ENCODE measurements around the gene CALML4.

The CALML4 gene

DNA sequence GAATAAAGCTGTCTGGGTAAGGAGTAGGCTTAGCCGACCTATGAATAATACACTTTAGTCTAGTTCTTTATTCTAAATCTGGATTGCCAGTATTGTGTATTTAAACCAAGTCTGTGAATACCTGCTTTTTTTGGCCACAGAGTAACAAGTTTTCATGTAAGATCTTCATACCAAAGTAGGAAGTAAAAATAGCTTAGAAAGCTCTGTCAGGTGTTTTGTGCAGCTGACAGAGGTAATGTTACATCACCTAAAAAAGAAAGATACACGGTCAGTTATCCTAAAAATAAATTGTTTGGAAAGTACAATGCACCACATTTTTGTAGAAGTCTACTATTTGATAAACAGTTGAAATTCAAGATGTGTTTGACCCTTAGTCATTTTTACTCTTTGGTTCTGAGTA, 16.5 kb downstream of the CALML4 start:
- no peak overlapping the region for H3K4me3 ChIP-seq (ENCODE audit: low read depth, low read length)
- no peak for DNase-seq (ENCODE audit: low read depth)
- TF ChIP-seq, protein P1, sequence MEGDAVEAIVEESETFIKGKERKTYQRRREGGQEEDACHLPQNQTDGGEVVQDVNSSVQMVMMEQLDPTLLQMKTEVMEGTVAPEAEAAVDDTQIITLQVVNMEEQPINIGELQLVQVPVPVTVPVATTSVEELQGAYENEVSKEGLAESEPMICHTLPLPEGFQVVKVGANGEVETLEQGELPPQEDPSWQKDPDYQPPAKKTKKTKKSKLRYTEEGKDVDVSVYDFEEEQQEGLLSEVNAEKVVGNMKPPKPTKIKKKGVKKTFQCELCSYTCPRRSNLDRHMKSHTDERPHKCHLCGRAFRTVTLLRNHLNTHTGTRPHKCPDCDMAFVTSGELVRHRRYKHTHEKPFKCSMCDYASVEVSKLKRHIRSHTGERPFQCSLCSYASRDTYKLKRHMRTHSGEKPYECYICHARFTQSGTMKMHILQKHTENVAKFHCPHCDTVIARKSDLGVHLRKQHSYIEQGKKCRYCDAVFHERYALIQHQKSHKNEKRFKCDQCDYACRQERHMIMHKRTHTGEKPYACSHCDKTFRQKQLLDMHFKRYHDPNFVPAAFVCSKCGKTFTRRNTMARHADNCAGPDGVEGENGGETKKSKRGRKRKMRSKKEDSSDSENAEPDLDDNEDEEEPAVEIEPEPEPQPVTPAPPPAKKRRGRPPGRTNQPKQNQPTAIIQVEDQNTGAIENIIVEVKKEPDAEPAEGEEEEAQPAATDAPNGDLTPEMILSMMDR (IDR thresholded peaks at IDR 0.05; ENCODE audit: insufficient read depth, low read depth, low read length, missing control alignments), result no peak

DNA sequence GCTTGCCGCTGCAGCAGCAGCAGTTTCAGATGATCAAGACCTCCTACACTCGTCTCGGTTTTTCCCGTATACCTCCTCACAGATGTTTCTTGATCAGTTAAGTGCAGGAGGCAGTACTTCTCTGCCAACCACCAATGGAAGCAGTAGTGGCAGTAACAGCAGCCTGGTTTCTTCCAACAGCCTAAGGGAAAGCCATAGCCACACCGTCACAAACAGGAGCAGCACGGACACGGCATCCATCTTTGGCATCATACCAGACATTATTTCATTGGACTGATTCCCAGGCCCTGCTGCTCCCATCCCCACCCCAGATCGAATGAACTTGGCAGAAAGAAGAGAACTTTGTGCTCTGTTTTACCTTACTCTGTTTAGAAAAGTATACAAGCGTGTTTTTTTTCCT, 17.6 kb downstream of the CALML4 start:
- H3K4me3 ChIP-seq (ENCODE audit: low read depth, low read length), result no peak overlapping the region
- TF ChIP-seq, protein P1 (IDR thresholded peaks at IDR 0.05; ENCODE audit: insufficient read depth, low read depth, low read length, missing control alignments), result no peak
- DNase-seq (ENCODE audit: low read depth), result no peak

DNA sequence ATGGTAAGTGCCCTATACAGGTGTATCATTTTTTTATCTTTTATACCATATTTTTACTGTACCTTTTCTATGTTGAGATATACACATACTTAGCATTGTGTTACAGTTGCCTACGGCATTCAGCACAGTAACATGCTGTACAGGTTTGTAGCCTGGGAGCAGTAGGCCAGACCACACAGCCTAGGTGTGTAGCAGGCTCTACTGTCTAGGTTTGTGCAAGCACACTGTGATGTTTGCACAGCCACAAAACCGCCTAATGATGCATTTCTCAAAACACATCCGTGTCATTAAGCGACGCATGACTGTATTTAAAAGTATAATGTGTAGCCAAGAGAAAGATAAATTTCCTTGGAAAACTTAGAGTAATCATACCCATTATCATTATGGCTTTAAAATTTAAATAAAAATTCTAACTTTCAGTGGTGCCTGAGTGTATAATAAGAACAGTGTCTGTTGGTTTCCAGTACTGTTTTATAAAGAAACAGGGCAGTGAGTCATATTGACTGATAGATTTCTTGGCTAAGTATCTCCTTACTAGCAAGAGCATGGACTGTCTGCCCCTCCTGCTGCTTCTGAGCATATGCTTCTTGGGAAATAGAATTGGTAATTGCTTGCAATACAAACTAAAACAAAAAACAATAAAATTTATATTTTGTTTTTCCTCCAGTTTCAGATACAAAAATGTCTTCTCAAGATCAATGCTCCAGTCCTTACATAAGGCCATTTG, 18.3 kb downstream of the CALML4 start:
- no peak for DNase-seq (ENCODE audit: low read depth)

DNA sequence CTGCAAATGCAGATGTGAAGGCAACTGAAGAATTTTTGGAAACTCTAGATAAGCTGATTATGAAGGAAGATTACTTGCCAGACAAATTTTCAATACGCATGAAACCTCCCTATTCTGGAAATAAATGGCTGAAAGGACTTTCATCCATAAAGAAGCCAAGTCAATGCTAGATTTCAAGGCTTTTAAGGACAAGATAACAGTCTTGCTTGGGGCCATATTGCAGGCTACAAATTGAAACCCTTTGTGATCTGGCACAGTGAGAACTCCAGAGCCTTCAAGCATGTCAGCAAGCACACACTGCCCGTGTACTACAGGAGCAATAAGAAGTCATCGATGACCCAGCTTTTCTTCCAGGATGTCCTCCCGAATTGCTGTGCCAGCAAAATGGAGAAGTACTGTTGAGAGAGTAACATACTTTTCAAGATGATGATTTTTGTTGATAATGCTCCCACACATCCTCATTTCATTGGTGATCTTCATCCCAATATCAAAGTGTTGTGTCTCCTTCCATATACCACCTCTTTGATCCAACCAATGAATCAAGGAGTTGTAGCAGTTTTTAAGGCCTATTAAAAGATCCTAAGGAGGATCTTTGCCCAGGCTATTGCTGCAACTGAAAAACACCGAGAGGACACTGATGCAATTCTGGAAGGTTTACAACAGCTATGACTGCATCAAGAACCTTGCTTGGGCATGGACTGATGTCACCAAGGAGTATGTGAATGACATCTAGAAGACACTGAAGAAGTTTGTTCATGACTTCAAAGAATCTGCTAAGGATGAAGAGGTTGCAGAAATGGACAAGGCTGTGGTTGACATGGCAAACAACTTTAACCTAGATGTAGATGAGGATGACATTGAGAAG, 20.3 kb downstream of the CALML4 start:
- DNase-seq (ENCODE audit: low read depth), result no peak
- TF ChIP-seq, protein P1 (IDR thresholded peaks at IDR 0.05; ENCODE audit: insufficient read depth, low read depth, low read length, missing control alignments), result no peak
- H3K4me3 ChIP-seq (ENCODE audit: low read depth, low read length), result no peak overlapping the region

More for the DNA sequence above, 18.3 kb downstream of the CALML4 start:
- TF ChIP-seq, protein P1 (IDR thresholded peaks at IDR 0.05; ENCODE audit: insufficient read depth, low read depth, low read length, missing control alignments), result no peak
- no peak overlapping the region for H3K4me3 ChIP-seq (ENCODE audit: low read depth, low read length)

DNA sequence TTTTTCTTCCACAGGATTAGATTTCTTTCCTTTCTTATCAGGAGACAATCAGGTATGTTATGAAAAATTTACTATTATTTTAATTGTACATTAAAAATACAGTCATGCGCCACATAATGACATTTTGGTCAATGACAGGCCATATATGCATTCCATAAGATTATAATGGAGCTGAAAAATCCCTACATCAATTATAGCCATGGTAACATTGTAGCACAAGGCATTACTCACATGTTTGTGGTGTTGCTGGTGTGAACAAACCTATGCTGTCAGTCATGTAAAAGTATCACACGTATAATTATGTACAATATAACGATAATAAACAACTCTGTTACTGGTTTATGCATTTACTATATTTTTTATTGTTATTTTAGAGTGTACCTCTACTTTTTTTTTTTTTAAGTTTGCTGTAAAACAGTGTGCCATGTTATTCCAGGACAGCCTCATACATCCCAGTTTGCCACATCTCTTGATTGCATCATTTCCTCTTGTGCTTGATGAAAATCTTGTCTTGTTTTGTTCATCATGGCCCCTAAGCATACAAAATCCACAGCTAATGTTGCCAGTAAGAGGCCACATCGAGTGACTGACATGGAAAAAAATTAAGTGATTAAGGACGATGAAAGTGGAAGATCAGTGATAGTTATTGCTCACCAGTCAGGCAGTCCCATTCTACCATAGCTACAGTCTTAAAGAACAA, 21.4 kb downstream of the CALML4 start:
- TF ChIP-seq, protein P1 (IDR thresholded peaks at IDR 0.05; ENCODE audit: insufficient read depth, low read depth, low read length, missing control alignments), result no peak
- H3K4me3 ChIP-seq (ENCODE audit: low read depth, low read length), result no peak overlapping the region
- no peak for DNase-seq (ENCODE audit: low read depth)

DNA sequence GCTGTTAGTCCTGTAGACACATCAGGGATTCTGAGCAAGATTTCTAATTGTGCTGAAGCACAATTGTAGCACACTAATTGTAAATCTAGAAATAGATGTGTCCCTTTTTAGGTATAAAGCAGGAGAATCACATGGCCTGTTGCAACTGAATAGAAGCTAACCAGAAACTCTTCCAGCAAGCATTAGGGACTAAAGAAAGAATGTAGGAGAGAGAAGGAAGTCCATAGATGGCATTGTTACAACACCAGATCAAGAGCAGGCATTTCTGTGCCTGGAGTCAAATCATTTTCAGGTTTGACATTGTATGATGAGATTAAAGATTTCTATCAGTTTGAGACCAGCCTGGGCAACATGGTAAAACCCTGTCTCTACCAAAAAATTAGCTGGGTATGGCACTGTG, 27.4 kb downstream of the CALML4 start:
- TF ChIP-seq, protein P1 (IDR thresholded peaks at IDR 0.05; ENCODE audit: insufficient read depth, low read depth, low read length, missing control alignments), result no peak
- H3K4me3 ChIP-seq (ENCODE audit: low read depth, low read length), result no peak overlapping the region
- no peak for DNase-seq (ENCODE audit: low read depth)
